K562 (cell line): ENCODE results near the gene FGF11. TPM values are rescaled to one million over a fixed set of nuclear protein-coding genes. Genes with fewer than 3 reads are reported as not detected.

ENCODE experiments used
- CHD7 ChIP-seq: fragments of 200-600 bp; sonication (generic); IDR thresholded peaks from one replicate; pipeline ENCODE4 v1.6.1; 2012; ENCODE audit warnings: mild to moderate bottlenecking, low read depth, low read length, inconsistent platforms
- KLF1 ChIP-seq: fragments of 450-650 bp; IDR thresholded peaks from 2 replicates; pipeline ENCODE4 v1.6.1; 2016; ENCODE audit warnings: missing genetic modification characterization, missing compliant biosample characterization
- POLR2A ChIP-seq: fragments of 450-650 bp; conservative IDR thresholded peaks from 2 replicates; pipeline ENCODE4 v1.6.1; 2016
- ZNF445 ChIP-seq: fragments of 250-450 bp; sonication (Bioruptor Pico); IDR thresholded peaks from 2 replicates; pipeline ENCODE4 v1.4.0; 2020; ENCODE audit warnings: low read depth, mild to moderate bottlenecking, moderate library complexity
- polyA plus RNA-seq, 8 experiments: library from polyadenylated mRNA; depleted of rRNA in 4 of 8; stranded (reverse) in 5 of 8; unstranded in 3 of 8; fragments of >200 nt; fragmentation: Nextera tagmentation in 2 of 8; fragmentation: Illumina TruSeq in 1 of 8; extraction: Ambion mirVana in 2 of 8; extraction: Trizol in 1 of 8; gene quantifications; 2 replicates each; pipeline versions ENCODE4 v1.2.1 to v1.2.3, GENCODE V29; 2011 to 2014; ENCODE audit warnings: inconsistent platforms in 1 of 8, missing spikeins in 1 of 8
- total RNA-seq, 7 experiments: library from RNA; depleted of rRNA in 6 of 7; stranded (reverse); fragments of >200 nt in 6 of 7; fragmentation: Illumina TruSeq in 2 of 7; extraction: Trizol in 2 of 7; gene quantifications; 2 replicates each; pipeline versions ENCODE4 v1.2.1 to v1.2.3, GENCODE V29; 2011 to 2021; ENCODE audit warnings: low replicate concordance in 1 of 7
- TF ChIP-seq, protein P1 (sequence below), 2 experiments: fragments of 450-650 bp; formaldehyde crosslinking in 1 of 2; IDR thresholded peaks; 2 replicates each; pipeline versions ENCODE4 v1.4.0 to v1.6.1; 2014 to 2020; ENCODE audit warnings: mild to moderate bottlenecking in 2 of 2, borderline replicate concordance in 1 of 2, low read depth in 1 of 2
- TF ChIP-seq, protein P2 (sequence below): fragments of 450-650 bp; IDR thresholded peaks from 2 replicates; pipeline ENCODE4 v1.7.0; 2016; ENCODE audit warnings: borderline replicate concordance

Gene FGF11
- total and polyA plus RNA-seq, 9 of the 15 experiments (the other 6 are each of a cell fraction or from before 2014, with no cell fraction given), result 1.2 to 7.5 (median 3.0) TPM

GRCh38 chr17:7484919-7485377, 45.6 kb downstream of the FGF11 start (continued):
- TF ChIP-seq, protein P1, sequence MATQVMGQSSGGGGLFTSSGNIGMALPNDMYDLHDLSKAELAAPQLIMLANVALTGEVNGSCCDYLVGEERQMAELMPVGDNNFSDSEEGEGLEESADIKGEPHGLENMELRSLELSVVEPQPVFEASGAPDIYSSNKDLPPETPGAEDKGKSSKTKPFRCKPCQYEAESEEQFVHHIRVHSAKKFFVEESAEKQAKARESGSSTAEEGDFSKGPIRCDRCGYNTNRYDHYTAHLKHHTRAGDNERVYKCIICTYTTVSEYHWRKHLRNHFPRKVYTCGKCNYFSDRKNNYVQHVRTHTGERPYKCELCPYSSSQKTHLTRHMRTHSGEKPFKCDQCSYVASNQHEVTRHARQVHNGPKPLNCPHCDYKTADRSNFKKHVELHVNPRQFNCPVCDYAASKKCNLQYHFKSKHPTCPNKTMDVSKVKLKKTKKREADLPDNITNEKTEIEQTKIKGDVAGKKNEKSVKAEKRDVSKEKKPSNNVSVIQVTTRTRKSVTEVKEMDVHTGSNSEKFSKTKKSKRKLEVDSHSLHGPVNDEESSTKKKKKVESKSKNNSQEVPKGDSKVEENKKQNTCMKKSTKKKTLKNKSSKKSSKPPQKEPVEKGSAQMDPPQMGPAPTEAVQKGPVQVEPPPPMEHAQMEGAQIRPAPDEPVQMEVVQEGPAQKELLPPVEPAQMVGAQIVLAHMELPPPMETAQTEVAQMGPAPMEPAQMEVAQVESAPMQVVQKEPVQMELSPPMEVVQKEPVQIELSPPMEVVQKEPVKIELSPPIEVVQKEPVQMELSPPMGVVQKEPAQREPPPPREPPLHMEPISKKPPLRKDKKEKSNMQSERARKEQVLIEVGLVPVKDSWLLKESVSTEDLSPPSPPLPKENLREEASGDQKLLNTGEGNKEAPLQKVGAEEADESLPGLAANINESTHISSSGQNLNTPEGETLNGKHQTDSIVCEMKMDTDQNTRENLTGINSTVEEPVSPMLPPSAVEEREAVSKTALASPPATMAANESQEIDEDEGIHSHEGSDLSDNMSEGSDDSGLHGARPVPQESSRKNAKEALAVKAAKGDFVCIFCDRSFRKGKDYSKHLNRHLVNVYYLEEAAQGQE (IDR thresholded peaks at IDR 0.05; ENCODE audit: borderline replicate concordance), result peak; percentile 45; the same call in 1 of the 2 replicates
- TF ChIP-seq, protein P1 (CRISPR knock-in tag; IDR thresholded peaks at IDR 0.05; ENCODE audit: low read depth), result no peak
- TF ChIP-seq POLR2A (no peak), CHD7 (no peak), ZNF445 (no peak), KLF1 (tag) (0 out of 2 replicates have a peak, but pooled peaks have one; percentile 37)
- TF ChIP-seq, protein P2, sequence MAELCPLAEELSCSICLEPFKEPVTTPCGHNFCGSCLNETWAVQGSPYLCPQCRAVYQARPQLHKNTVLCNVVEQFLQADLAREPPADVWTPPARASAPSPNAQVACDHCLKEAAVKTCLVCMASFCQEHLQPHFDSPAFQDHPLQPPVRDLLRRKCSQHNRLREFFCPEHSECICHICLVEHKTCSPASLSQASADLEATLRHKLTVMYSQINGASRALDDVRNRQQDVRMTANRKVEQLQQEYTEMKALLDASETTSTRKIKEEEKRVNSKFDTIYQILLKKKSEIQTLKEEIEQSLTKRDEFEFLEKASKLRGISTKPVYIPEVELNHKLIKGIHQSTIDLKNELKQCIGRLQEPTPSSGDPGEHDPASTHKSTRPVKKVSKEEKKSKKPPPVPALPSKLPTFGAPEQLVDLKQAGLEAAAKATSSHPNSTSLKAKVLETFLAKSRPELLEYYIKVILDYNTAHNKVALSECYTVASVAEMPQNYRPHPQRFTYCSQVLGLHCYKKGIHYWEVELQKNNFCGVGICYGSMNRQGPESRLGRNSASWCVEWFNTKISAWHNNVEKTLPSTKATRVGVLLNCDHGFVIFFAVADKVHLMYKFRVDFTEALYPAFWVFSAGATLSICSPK, result no peak
